ENCODE data around the gene UTF1.

UTF1 gene

DNA sequence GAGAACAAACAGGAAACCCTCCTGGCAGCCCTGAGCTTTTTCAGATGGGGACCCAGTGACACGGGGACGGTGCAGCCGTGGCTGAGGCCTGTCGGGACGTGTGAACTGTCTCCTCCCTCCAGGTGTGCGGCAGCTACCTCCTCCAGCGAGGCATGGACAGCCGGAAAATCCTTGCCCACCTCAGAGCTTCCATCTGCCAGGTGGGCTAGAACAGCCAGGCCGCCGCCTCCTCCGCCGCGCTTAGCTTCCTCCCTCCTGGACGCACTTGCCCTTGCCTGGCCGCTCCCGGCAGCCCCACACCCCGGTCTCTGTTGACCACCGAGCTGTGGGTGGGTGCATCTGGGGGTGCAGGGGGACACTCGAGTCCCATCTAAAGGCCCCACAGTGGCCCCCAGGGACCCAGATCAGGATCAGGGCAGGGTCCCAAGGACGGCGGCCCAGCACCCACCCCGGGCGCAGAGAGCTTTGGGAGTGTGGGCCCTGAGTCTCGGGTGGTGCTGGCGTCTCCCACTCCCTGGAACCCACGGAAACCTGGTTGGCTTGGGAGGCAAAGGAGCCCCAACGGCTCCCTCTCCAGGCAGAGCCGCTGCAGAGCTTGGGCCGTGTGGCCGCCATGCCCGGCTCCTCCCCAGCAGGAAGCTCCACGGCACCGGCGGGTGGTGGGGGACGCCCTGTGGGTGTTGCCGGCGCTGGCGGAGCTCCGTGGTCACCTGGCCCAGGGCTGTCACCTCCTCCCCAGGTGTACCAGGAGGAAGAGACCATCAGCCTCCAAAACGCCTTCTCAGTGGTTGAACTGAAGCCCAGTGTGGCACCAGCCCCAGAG is 32.9 kb upstream of the UTF1 start:
- no peak for DNase-seq

DNA sequence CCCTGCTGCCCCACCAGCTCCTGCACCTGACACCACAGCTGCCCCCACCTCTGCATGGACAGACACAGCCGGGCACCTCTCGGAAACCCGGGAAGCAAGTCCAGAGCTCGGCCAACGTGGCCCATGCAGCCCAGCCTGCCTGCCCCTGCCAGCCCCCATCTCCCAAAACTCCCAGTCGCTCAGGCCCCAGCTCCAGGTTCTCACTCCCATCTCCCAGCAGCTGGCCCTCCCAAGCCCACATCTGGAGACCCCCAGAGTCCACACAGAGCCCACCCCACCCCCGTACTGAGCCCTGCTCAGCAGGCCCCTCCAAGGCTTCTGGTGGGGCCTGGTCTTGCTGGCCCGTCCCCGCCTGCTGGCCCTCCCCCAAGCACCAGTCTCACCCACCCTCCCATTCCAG is 32.2 kb upstream of the UTF1 start:
- DNase-seq, result no peak

DNA sequence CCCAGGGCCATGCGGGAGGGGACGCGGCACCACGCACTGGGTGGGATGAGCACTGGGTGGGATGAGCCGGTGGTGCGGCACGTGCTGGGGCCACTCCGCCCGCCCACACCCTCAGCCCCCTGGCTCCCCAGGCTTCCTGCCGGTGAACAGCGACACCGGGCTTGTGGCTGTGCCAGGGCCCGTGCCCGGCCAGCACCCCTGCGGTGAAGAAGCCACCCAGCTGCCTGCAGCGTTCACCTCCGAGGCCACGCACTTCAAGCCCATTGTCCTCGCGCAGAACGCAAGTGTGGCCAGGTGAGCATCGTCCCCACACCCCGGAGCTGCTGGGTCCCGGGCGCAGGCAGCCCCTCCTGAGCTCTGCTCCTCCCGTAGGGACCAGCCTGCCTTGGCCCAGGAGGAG is 31.8 kb upstream of the UTF1 start:
- no peak for DNase-seq

DNA sequence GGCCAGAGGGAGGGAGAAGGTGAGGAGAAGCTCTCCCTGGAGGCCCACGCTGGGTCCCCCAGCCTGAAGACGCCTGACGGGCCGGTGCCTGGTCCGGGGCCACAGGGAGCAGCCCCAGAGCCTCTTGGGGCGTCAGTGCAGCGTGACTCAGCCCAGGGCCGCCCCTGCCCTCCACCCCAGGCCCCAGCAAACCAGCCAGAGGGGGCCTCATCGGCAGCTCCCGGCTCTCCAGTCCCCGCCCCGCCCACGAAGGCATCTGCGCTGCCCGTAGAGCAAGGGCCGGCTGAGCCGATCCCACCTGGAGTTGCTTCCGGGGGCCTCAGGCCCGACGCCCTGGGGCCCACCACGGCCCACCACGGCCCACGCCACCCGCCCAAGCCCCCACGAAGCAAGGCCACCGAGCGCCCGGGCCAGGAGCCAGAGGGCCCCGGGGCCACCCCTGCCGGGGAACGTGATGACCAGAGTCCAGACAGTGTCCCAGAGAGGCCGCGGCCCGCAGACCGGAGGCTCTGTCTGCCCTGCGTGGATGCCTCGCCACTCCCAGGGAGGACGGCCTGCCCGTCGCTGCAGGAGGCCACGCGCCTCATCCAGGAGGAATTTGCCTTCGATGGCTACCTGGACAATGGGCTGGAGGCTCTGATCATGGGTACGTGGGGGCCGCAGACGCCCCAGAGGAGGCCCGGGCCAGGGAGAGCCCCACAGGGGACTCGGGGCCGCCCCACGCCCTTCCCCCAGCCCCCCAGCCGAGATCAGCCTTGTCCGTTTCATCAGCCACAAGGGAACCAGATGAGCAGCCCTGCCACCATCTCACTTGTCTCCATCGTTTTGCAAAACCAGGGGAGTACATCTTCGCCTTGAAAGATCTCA is 31.2 kb upstream of the UTF1 start:
- no peak for DNase-seq

DNA sequence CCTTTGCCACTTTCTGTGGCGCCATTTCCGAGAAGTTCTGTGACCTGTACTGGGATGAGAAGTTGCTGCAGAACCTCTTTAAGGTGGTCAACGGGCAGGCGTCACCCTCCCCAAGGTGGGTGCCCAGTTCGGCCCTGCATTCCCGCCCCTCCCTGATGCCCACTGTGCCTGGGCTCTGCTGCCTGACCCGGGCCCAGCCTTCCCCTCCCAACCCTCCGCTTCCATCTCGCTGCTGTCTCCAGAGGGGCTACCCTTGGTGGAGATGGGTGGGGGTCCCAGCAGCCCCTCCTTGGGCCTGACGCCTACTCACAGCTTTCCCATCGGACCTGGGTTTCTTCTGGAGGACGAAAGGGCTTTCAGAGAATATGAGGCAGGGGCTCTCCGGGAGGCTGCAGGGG is 30.5 kb upstream of the UTF1 start:
- DNase-seq, result no peak

DNA sequence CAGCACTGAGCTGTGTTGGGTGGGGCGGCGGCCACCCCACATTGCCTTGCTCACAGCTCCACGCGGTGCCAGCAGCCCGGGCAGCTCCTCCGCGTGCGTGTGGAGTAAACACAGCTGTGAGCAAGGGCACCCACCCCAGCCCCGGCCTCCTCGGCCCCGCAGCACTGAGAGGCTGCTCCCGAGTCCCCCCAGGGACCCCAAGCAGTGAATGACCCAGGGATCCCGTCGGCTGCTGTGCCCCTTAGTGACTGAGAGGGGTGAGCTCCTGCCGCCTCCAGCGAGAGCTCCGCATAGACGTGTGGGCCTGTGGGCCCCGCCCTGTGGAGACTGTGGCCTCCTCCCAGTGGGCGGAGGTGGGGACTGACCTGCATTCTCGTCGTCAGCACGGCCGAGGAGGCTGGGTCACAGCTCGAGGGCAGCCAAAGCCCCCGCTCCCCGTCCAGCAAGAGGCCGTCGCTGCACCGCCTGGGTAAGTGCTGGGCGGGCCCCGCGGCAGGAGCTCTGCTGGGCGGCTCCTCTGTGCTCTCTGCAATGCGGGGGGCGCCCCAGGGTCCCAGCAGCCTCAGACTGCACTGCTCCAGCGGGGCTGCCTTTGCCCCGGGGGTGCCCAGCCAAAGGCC is 29.9 kb upstream of the UTF1 start:
- no peak for DNase-seq

DNA sequence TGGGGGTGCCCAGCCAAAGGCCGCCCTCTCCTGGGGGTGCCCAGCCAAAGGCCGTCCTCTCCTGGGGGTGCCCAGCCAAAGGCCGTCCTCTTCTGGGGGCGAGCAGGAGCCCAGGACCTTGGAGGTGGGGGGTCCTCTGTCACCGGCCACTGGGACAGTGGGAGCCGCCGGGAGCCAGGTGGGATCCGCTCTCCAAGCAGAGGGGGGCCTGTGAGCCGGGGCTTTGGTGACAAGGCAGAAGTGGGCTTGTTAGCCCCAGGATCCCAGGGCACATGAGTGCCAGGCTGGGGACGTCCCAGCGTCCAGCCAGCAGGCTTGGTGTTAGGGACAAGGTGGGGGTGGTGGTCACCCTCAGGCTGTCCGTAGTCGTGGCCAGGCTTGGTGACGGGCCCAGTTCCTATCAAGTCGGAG is 29.4 kb upstream of the UTF1 start:
- DNase-seq, result no peak

DNA sequence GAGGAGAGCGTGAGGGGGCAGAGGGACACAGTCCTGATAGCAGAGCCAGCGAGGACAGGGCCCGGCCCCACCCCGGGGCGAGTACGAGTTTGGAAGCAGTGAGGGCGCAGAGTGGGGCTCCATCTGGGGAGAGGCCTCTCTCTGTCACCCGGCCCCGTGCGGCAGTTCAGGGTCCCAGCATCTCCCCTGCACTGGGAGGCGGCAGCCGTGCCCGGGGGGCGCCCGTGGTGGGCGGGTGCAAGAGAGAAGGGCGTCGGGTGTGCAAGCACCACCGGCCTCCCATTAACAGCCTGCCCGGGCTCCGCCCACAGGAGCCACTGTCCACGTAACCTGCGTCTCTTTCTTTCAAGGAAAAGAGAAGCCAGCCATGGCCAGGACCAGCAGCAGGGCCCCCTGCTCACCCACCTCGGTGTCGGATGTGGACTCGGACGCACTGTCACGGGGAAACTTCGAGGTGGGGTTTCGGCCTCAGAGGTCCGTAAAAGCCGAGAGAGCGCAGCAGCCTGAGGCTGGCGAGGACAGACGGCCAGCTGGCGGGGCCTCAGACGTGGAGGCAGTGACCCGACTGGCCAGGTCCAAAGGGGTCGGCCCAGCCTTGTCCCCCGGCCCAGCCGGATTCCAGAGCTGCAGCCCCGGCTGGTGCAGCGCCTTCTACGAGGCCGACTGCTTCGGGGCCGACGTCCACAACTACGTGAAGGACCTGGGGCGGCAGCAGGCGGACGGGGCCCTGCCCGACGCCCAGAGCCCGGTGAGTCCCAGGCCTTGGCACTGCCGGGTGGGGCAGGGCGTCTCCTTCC is 28.7 kb upstream of the UTF1 start:
- no peak for DNase-seq

DNA sequence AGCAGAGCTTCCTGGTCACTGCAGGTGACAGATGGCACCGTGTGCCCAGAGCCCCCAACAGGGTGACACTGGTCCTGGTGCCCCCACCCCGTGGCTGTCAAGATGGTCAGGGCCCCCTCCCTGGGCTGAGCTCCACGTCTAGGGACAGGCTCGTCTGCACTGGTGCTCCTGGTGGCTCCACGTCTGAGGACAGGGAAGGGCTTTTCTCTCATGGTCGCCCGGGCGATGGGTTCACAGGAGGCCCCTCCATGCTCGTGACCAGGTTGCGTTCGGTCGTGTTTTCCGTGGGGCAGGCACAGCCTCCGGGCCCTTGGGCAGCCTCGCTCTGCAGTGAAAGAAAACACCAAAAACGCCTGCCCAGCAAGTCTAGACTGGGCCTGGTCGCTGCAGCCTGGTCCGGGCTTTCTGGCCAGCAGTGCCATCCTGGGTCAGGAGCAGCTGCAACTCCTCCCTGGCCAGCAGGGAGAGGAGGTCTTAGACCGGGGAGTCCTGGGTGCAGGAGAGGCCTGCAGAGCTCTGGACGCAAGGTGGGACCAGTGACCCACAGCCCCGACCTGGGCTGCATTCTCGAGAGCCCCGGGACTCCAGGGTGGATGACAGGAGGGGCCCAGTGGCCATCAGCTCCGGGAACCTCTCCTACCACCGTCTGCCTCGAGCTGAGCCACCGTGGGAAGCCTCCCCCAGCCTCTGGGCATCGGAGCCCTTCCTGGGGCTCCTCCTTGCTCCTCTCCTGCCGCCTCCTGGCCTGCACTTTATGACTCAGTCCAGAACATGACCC is 27.9 kb upstream of the UTF1 start:
- no peak for DNase-seq

DNA sequence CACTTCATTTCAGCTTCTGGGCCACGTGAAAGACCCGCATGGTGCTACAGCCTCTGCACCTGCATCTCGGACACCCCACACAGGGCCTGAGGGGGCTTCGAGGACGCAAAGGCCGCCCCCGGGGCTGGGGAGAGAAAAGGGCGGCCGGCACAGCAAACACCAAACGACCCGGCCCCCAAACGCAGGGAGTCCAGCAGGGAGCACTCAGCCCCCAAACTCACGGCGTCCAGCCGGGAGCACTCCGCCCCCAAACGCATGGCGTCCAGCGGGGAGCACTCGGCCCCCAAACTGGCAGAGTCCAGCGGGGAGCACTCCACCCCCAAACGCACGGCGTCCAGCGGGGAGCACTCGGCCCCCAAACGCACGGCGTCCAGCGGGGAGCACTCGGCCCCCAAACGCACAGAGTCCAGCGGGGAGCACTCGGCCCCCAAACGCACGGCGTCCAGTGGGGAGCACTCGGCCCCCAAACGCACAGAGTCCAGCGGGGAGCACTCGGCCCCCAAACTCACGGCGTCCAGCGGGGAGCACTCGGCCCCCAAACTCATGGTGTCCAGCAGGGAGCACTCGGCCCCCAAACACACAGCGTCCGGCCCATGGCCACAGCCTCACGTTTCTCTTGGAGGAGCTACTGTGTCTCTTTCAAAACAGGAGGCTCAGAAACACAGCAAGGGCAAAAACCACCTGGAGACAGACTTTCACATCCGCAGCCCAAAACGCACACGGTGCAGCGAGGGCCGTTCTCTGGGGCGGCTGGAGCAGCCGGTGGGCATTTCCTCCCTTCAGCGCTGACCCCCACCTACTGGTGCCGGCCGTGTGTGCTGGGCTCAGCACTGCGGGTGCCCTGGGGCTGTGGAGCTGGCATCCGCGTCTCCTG is 27.0 kb upstream of the UTF1 start:
- no peak for DNase-seq

DNA sequence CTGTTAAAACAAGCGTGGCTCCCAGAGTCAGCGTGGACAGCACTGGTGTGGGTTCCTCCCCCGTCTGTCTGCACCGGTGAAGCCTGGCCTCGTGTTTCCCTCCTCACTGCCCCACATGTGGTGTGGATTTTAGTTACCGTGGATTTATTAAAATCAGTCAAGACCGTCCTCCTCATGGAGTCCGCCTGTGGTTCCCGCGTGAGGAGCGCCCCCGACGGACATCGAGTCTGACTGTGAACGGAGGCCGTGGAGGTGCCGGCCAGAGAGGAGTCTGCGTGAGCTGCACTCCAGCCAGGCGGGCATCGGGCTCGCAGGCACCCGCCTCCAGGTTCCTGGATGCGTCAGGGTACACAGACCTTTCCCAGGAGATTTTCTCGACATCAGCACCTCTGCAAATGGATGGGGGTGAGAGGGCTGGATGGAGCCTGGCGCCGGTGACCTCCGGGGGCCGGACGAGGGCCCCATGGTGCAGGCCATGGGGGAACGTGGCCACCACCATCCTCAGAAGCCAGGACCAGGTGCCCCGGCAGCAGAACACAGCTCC is 26.3 kb upstream of the UTF1 start:
- DNase-seq, result no peak

DNA sequence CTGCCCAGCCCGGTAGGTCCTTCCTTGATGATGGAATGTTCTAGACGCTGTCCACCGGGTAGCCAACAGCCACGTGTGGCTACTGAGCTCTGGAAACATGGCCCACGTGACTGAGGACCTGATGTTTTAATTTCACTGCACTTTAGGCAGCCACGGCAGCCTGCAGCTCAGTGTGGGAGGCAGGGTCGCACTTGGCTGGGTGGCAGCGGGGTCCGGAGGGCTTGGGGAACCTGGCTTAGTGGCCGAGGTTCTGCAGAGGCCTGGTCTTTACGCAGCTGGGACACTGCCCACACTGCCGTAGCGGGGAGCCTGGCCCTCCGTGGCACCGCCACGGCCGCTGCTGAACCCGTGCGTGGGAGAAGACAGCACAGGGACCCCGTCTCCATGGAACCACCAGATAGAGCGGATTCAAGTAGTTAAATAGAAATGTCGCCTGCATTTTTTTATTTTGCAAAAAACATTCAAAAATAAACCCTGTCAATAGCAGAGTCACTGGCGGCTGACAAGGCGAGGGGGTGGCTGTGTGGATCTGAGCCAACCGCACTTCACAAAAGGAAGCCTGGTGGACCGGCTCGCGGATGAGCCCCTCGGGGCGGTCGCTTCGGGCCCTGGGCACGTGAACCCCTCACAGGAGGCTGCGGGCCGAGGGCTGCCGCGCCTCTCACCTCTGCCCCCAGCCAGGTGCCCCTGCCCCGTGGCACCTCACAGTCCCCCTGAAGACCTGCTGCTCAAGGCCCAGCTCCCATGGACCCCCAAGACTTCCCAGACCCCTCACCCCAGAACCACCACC is 25.6 kb upstream of the UTF1 start:
- DNase-seq, result no peak

DNA sequence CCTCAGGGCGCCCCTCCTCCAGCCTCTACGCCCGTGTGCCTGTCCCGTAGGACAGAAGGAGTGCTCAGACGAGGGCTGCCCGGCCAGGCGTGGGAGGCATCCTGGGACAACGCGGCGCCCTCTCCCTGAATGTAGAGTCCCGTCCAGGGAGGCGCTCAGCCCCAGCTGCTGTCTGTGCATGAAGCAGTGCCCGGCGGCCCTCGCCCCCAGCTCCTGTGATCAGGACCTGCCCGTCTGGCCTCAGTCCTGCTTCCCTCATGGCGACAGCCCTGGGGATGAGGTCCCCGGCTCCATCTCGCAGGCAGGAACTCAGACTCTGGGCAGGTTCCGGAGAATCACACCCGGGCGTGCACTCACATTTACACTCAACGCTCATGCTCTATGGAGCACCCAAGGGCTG is 24.9 kb upstream of the UTF1 start:
- DNase-seq, result no peak

DNA sequence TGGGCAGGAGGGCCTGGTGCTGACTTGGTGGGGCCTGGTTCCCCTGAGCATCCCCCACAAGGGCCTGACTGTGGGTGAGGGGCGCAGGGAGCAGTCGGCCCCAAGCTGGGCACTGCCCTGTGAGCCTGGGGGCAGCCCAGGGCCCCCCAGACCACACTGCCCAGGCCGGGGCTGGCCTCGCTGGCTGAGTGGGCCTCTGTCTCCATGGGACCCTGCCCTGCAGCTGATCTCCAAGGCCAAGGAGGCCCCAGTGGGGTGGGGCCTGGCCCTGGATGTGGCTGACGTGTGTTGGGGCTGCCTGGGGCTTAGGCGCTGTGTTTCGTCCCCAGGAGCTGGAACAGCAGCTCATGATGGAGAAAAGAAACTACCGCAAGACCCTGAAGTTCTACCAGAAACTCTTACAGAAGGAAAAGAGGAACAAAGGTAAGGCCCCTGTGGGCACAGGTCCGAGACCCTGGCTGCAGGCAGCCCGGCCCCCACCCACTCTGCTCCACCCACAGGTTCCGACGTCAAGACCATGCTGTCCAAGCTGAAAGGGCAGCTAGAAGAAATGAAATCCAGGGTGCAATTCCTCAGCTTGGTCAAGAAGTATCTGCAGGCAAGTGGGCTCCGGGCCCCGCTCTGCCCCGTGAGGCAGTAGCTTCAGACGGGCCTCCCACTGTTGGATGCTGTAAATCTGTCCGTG is 23.5 kb upstream of the UTF1 start:
- no peak for DNase-seq

DNA sequence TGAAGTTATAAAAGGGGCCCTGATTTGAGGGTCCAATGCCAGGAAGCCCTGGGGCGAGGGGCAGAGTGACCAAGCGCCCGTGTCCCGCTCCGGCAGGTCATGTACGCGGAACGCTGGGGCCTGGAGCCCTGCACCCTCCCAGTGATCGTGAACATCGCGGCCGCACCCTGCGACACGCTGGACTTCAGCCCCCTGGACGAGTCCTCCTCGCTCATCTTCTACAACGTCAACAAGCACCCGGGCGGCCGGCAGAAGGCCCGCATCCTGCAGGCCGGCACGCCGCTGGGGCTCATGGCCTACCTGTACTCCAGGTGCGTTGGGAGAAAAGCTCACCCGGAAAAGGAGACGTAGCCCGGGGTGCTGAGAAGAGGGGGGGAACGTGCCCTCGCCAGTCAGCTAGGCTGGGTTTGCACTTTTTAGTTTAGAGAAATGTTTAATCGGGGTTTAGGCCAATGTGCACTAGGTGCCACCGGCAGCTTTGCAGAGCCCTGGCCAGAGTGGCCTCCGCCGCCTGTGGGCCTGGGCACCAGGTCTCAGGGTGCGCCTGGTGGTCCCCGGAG is 22.9 kb upstream of the UTF1 start:
- DNase-seq, result no peak

DNA sequence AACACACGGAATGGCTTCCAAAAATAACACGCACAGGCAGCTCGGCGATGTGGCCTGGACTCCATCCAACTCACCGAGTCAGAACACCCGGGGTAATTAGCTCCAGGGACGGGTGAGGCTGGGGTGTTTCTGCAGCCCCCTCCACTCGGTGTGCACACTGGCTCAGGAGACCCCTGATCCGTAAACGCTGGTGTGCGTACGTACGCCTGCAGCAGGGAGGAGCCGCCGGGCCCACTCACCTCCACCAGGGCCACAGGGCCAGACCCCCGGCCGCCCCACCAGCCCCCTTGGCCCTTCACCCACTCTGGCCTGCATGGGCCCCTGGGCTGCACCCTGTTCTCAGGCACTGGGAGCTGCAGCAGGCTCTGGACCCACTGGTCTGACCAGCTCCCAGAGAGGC is 22.4 kb upstream of the UTF1 start:
- DNase-seq, result no peak

DNA sequence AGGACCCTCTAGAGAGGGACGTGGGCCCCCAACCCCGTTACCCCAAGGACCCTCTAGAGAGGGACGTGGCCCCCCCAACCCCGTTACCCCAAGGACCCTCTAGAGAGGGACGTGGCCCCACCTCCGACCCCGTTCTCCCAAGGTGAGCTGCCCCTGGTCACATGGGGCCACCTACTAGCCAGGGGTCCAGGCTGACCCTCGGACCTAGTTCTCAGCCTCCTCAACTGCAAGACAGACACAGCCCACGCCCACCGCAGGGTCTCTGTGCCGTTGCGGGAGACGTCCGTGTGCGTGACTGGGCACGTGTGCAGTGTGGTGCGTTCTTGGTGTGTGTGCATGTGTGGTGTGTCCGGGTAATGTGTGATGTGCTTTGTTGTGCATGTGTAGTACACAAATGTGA is 21.6 kb upstream of the UTF1 start:
- no peak for DNase-seq

DNA sequence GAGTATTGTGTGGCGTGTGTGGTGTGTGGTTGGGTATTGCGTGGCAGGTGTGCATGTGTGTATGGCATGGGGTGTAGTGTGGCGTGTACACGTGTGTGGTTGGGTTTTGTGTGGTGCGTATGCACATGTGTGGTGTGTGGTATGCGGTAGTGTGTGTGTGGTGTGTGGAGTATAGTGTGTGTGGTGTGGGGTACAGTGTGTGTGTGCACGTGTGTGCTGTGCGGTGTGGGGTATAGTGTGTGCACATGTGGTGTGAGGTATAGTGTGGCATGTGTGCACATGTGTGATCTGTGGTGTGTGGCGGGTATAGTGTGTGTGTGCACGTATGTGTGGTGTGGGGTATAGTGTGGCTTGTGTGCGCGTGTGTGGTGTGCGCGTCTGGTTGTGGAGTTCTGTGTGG is 20.9 kb upstream of the UTF1 start:
- no peak for DNase-seq

DNA sequence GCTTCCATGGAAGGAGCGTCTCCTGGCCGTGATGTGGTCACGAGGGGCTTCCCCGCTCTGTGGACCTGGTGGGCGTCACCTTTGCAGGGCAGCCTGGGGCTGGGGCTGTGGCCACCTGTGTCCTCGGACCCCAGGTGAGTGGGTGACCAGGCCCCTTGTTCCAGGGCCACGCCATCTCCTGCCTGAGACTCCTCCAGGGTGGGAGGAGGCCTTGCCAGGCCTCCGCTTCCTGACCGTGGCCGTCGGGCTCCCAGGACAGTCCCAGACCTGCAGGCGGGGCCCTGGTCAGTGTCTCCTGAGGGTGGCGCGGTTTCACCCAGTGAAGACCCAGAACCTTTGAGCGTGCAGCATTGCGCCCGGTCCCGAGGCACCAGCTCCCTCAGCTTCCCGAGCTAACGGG is 20.4 kb upstream of the UTF1 start:
- no peak for DNase-seq
